HCT116 (cell line): Measurements from ENCODE around the gene ADAMTS9. TPM values are rescaled to one million over a fixed set of nuclear protein-coding genes. Genes with fewer than 3 reads are reported as not detected.

Source experiments
- ATAC-seq: fragments of 200-7000 bp; cut with Tn5 transposase; 2 replicates; pipeline ENCODE4 v1.9.1; 2020; ENCODE audit warnings: mild to moderate bottlenecking, moderate library complexity
- BruUV-seq: library from RNA; stranded (reverse); fragments of 400-500 nt; replicated peaks from 2 replicates; lab custom pipeline; 2021; lab: Mats Ljungman, UMichigan
- CTCF ChIA-PET: fragments of 300-600 bp; sonication (Branson Sonifier 250); formaldehyde crosslinking; loops from one replicate; lab custom pipeline; 2021; ENCODE audit warnings: antibody characterized with exemption; lab: Charles Lee
- POLR2A ChIA-PET: fragments of 300-600, 350-600 bp; sonication (Branson Sonifier 250); formaldehyde crosslinking; loops from one replicate; lab custom pipeline; 2021; ENCODE audit warnings: antibody characterized with exemption; lab: Charles Lee
- RAD21 ChIA-PET, 2 experiments: fragments of 300-600 bp; sonication (Branson Sonifier 250); formaldehyde crosslinking; loops; one replicate each; lab custom pipeline; 2023; ENCODE audit warnings: low total read pairs in 2 of 2; ENCODE audit not compliant: uncharacterized antibody in 2 of 2, unreplicated experiment in 2 of 2, low non-redundant PET in 1 of 2; lab: Charles Lee
- DNase-seq: peaks from one replicate; pipeline ENCODE4 v3.0.0-alpha.2; 2010; ENCODE audit warnings: low read depth, low spot score
- H2AFZ ChIP-seq: fragments of 200-600 bp; shearing (Covaris generic), sonication (generic); 2 replicates; pipeline ENCODE4 v1.6.1; 2017; ENCODE audit warnings: low read depth, mixed run types, mixed read lengths, antibody characterized with exemption, low read length; ENCODE audit not compliant: poor library complexity, severe bottlenecking
- H3K27ac ChIP-seq: 2 replicates; pipeline ENCODE4 v1.5.1; 2012; ENCODE audit warnings: low read depth, low read length
- H3K27me3 ChIP-seq: fragments of 200-600 bp; sonication (generic); 2 replicates; pipeline ENCODE4 v1.6.1; 2016; ENCODE audit warnings: mixed run types, low read length, mixed read lengths; ENCODE audit not compliant: insufficient read depth
- H3K36me3 ChIP-seq, 2 experiments: fragments of 200-500 bp in 1 of 2; fragments of 200-600 bp in 1 of 2; sonication (Bioruptor generic) in 1 of 2; sonication (generic) in 1 of 2; 2 replicates each; pipeline versions ENCODE4 v1.5.1 to v1.6.1; 2014 to 2016; ENCODE audit warnings: low read length in 2 of 2, inconsistent platforms in 1 of 2, mixed read lengths in 1 of 2, mixed run types in 1 of 2; ENCODE audit not compliant: insufficient read depth in 2 of 2, control insufficient read depth in 1 of 2
- H3K4me1 ChIP-seq, 2 experiments: fragments of 200-600 bp in 1 of 2; sonication (generic) in 1 of 2; 2 replicates each; pipeline versions ENCODE4 v1.5.1 to v1.6.1; 2012 to 2017; ENCODE audit warnings: low read length in 2 of 2, inconsistent platforms in 1 of 2, mild to moderate bottlenecking in 1 of 2, mixed read lengths in 1 of 2, mixed run types in 1 of 2, moderate library complexity in 1 of 2; ENCODE audit not compliant: insufficient read depth in 2 of 2, control insufficient read depth in 1 of 2
- H3K4me2 ChIP-seq: fragments of 200-600 bp; sonication (generic); 2 replicates; pipeline ENCODE4 v1.6.1; 2017; ENCODE audit warnings: mixed run types, low read length, mixed read lengths
- H3K4me3 ChIP-seq, 2 experiments: fragments of 200-600 bp in 1 of 2; sonication (generic) in 1 of 2; replicated peaks in 1 of 2; 2 replicates each; pipeline ENCODE4 v1.5.1; 2011 to 2016; ENCODE audit warnings: low read length in 2 of 2, control low read depth in 1 of 2, low read depth in 1 of 2, mild to moderate bottlenecking in 1 of 2, mixed read lengths in 1 of 2, mixed run types in 1 of 2
- H3K79me2 ChIP-seq: fragments of 200-600 bp; sonication (generic); 2 replicates; pipeline ENCODE4 v1.6.1; 2017; ENCODE audit warnings: mild to moderate bottlenecking, mixed run types, low read length, moderate library complexity, mixed read lengths; ENCODE audit not compliant: insufficient read depth
- H3K9ac ChIP-seq: fragments of 200-600 bp; sonication (generic); 2 replicates; pipeline ENCODE4 v1.6.1; 2016; ENCODE audit warnings: low read length, mixed read lengths
- H3K9me2 ChIP-seq: fragments of 200-600 bp; sonication (generic), shearing (Covaris generic); 2 replicates; pipeline ENCODE4 v1.6.1; 2017; ENCODE audit warnings: mixed run types, mild to moderate bottlenecking, moderate library complexity; ENCODE audit not compliant: insufficient read depth
- H3K9me3 ChIP-seq, 2 experiments: fragments of 200-500 bp in 1 of 2; fragments of 200-600 bp in 1 of 2; sonication (Bioruptor generic) in 1 of 2; sonication (generic) in 1 of 2; 2 replicates each; pipeline ENCODE4 v1.6.1; 2014 to 2017; ENCODE audit warnings: low read length in 2 of 2, mixed read lengths in 2 of 2, inconsistent platforms in 1 of 2, low read depth in 1 of 2, mild to moderate bottlenecking in 1 of 2, mixed run types in 1 of 2, moderate library complexity in 1 of 2; ENCODE audit not compliant: control insufficient read depth in 1 of 2, insufficient read depth in 1 of 2
- H4K20me1 ChIP-seq: fragments of 200-600 bp; sonication (generic), shearing (Covaris generic); 2 replicates; pipeline ENCODE4 v1.6.1; 2017; ENCODE audit warnings: mixed run types, mild to moderate bottlenecking, moderate library complexity; ENCODE audit not compliant: insufficient read depth
- CBX3 ChIP-seq: IDR thresholded peaks from 2 replicates; pipeline ENCODE4 v1.6.1; 2012; ENCODE audit warnings: low read depth
- EGR1 ChIP-seq: IDR thresholded peaks from 2 replicates; pipeline ENCODE4 v1.6.1; 2012; ENCODE audit warnings: low read depth
- ELF1 ChIP-seq: IDR thresholded peaks from 2 replicates; pipeline ENCODE4 v1.6.1; 2012; ENCODE audit warnings: low read depth, borderline replicate concordance
- JUND ChIP-seq: IDR thresholded peaks from 2 replicates; pipeline ENCODE4 v1.6.1; 2012
- SIN3A ChIP-seq: IDR thresholded peaks from 2 replicates; pipeline ENCODE4 v1.6.1; 2012; ENCODE audit warnings: low read depth
- SP1 ChIP-seq: IDR thresholded peaks from 2 replicates; pipeline ENCODE4 v1.6.1; 2012; ENCODE audit warnings: low read depth
- SRF ChIP-seq: IDR thresholded peaks from 2 replicates; pipeline ENCODE4 v1.6.1; 2012; ENCODE audit warnings: low read depth
- TCF7L2 ChIP-seq: IDR thresholded peaks from 2 replicates; pipeline ENCODE4 v1.7.0; 2011; ENCODE audit warnings: borderline replicate concordance, inconsistent platforms; ENCODE audit not compliant: insufficient read depth, insufficient read length; ENCODE audit errors: extremely low read depth
- YY1 ChIP-seq: IDR thresholded peaks from 2 replicates; pipeline ENCODE4 v1.6.1; 2011; ENCODE audit warnings: low read length, low read depth, moderate library complexity, mild to moderate bottlenecking; ENCODE audit not compliant: insufficient replicate concordance; ENCODE audit errors: extremely low read depth
- intact Hi-C: fragments of 100-400 bp; cut with micrococcal nuclease; formaldehyde crosslinking; loops from 2 replicates; pipeline ENCODE4 v1.10.0; 2022
- total RNA-seq: library from RNA; stranded (reverse); gene quantifications from one replicate; pipeline ENCODE4 v1.2.1, GENCODE V29; 2021; ENCODE audit not compliant: unreplicated experiment
- TF ChIP-seq, protein P1 (sequence below): IDR thresholded peaks from 2 replicates; pipeline ENCODE4 v1.6.1; 2012
- TF ChIP-seq, protein P2 (sequence below): IDR thresholded peaks from 2 replicates; pipeline ENCODE4 v1.6.1; 2012
- TF ChIP-seq, protein P3 (sequence below): IDR thresholded peaks from 2 replicates; pipeline ENCODE4 v1.6.1; 2012; ENCODE audit warnings: low read depth

The ADAMTS9 gene
- total RNA-seq, 1 experiment from 2014 or later: 0.05 TPM

DNA sequence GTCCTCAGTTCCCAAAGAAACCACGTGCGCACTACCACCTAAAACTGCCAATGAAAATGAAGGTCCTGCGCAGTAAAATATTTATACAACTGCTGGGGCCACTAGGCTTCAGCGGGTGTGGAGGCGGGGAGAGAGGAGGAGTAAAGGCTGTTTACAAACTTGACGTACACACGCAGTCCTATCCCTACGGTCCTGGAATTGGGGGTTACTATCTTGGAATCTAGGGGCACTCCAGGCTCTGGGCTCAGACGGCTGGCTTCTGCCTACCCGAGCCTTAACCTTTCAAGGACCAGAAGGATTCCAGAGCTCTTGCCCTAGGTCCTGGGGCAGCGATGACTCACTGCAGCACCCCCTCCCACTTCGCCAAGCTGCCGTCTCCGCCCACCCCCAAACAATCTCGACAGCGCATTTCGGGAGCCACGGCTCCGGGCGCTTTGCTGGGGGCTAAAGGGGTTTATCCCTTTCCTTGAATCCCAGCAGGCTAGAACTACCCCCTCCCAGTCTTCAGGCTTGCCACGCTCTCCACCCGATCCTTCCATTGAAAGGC is 3.0 kb downstream of the ADAMTS9 start:
- ChIA-PET RAD21 (no interaction called here), CTCF (no interaction called here), POLR2A (no interaction called here)
- Histone ChIP-seq H3K9me3 (no peaks in the 10 kb centered on the region), H3K27ac (no peak overlapping the region), H3K4me1 (peaks cover 5 to 16% of the 10 kb centered on the region in 2 experiments), H2AFZ (no peak overlapping the region), H3K36me3 (no peaks in the 10 kb centered on the region), H3K4me2 (no peak overlapping the region), H4K20me1 (no peaks in the 10 kb centered on the region), H3K9me2 (no peaks in the 10 kb centered on the region), H3K9ac (no peak overlapping the region), H3K4me3 (no peak overlapping the region), H3K79me2 (no peaks in the 10 kb centered on the region), H3K27me3 (peaks cover 28% of the 10 kb centered on the region)
- TF ChIP-seq ELF1 (no peak), SIN3A (no peak), CBX3 (no peak), SRF (no peak), SP1 (no peak), YY1 (no peak), EGR1 (no peak), TCF7L2 (no peak), JUND (no peak)
- TF ChIP-seq, protein P1, sequence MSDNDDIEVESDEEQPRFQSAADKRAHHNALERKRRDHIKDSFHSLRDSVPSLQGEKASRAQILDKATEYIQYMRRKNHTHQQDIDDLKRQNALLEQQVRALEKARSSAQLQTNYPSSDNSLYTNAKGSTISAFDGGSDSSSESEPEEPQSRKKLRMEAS: no peak
- TF ChIP-seq, protein P2, sequence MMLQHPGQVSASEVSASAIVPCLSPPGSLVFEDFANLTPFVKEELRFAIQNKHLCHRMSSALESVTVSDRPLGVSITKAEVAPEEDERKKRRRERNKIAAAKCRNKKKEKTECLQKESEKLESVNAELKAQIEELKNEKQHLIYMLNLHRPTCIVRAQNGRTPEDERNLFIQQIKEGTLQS: no peak
- TF ChIP-seq, protein P3, sequence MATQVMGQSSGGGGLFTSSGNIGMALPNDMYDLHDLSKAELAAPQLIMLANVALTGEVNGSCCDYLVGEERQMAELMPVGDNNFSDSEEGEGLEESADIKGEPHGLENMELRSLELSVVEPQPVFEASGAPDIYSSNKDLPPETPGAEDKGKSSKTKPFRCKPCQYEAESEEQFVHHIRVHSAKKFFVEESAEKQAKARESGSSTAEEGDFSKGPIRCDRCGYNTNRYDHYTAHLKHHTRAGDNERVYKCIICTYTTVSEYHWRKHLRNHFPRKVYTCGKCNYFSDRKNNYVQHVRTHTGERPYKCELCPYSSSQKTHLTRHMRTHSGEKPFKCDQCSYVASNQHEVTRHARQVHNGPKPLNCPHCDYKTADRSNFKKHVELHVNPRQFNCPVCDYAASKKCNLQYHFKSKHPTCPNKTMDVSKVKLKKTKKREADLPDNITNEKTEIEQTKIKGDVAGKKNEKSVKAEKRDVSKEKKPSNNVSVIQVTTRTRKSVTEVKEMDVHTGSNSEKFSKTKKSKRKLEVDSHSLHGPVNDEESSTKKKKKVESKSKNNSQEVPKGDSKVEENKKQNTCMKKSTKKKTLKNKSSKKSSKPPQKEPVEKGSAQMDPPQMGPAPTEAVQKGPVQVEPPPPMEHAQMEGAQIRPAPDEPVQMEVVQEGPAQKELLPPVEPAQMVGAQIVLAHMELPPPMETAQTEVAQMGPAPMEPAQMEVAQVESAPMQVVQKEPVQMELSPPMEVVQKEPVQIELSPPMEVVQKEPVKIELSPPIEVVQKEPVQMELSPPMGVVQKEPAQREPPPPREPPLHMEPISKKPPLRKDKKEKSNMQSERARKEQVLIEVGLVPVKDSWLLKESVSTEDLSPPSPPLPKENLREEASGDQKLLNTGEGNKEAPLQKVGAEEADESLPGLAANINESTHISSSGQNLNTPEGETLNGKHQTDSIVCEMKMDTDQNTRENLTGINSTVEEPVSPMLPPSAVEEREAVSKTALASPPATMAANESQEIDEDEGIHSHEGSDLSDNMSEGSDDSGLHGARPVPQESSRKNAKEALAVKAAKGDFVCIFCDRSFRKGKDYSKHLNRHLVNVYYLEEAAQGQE: no peak
- intact Hi-C loops: no loop called here
- no TSS peak for BruUV-seq
- DNase-seq: no peak
- ATAC-seq: no peak
